ENCODE measurements around the gene HNRNPF.
"Not testable (repeated sequence)": the region's sequence is repeated elsewhere in the genome, so short reads cannot be mapped to it uniquely, and the experiment has no call there.

Gene HNRNPF

GRCh38 chr10:43340101-43340500 is 68.9 kb downstream of the HNRNPF start:
- Histone ChIP-seq H3K27ac (ENCODE audit: low read length) (no peak overlapping the region), H3K4me3 (ENCODE audit: low read length) (no peak overlapping the region), H3K9ac (ENCODE audit: low read length) (no peak overlapping the region), H3K4me1 (ENCODE audit: control insufficient read depth, low read depth, low read length) (peaks cover 9% of the 10 kb centered on the region), H3K36me3 (ENCODE audit: control insufficient read depth, low read depth, low read length) (no peaks in the 10 kb centered on the region), H3K27me3 (ENCODE audit: control insufficient read depth, insufficient read depth, low read length) (peaks cover 17% of the 10 kb centered on the region), H3K9me3 (ENCODE audit: control insufficient read depth, low read depth, low read length) (no peaks in the 10 kb centered on the region)

- peaks cover 17% of the 10 kb centered on the region for H3K27me3 ChIP-seq (ENCODE audit: control insufficient read depth, insufficient read depth, low read length)
- no peak overlapping the region for H3K9ac ChIP-seq (ENCODE audit: low read length)
- peaks cover 9% of the 10 kb centered on the region for H3K4me1 ChIP-seq (ENCODE audit: control insufficient read depth, low read depth, low read length)
- H3K36me3 ChIP-seq (ENCODE audit: control insufficient read depth, low read depth, low read length), result no peaks in the 10 kb centered on the region
- no peaks in the 10 kb centered on the region for H3K9me3 ChIP-seq (ENCODE audit: control insufficient read depth, low read depth, low read length)
- no peak overlapping the region for H3K27ac ChIP-seq (ENCODE audit: low read length)
- H3K4me3 ChIP-seq (ENCODE audit: low read length), result no peak overlapping the region
Observed at GRCh38 chr10:43339136-43339535, 69.8 kb downstream of the HNRNPF start.

- H3K4me3 ChIP-seq (ENCODE audit: low read length), result no peak overlapping the region
- peaks cover 9% of the 10 kb centered on the region for H3K4me1 ChIP-seq (ENCODE audit: control insufficient read depth, low read depth, low read length)
- no peaks in the 10 kb centered on the region for H3K9me3 ChIP-seq (ENCODE audit: control insufficient read depth, low read depth, low read length)
- H3K27me3 ChIP-seq (ENCODE audit: control insufficient read depth, insufficient read depth, low read length), result peaks cover 17% of the 10 kb centered on the region
- H3K36me3 ChIP-seq (ENCODE audit: control insufficient read depth, low read depth, low read length), result no peaks in the 10 kb centered on the region
- H3K27ac ChIP-seq (ENCODE audit: low read length), result no peak overlapping the region
- no peak overlapping the region for H3K9ac ChIP-seq (ENCODE audit: low read length)
Observed at GRCh38 chr10:43338117-43338516, 70.9 kb downstream of the HNRNPF start.

GRCh38 chr10:43337536-43337935 is 71.5 kb downstream of the HNRNPF start:
- not testable (repeated sequence) for H3K27ac ChIP-seq (ENCODE audit: low read length); H3K9ac ChIP-seq (ENCODE audit: low read length); H3K9me3 ChIP-seq (ENCODE audit: control insufficient read depth, low read depth, low read length); H3K4me1 ChIP-seq (ENCODE audit: control insufficient read depth, low read depth, low read length); H3K36me3 ChIP-seq (ENCODE audit: control insufficient read depth, low read depth, low read length); H3K4me3 ChIP-seq (ENCODE audit: low read length)
- peaks cover 17% of the 10 kb centered on the region for H3K27me3 ChIP-seq (ENCODE audit: control insufficient read depth, insufficient read depth, low read length)

- Histone ChIP-seq H3K36me3 (ENCODE audit: control insufficient read depth, low read depth, low read length) (no peaks in the 10 kb centered on the region), H3K9me3 (ENCODE audit: control insufficient read depth, low read depth, low read length) (no peaks in the 10 kb centered on the region), H3K4me1 (ENCODE audit: control insufficient read depth, low read depth, low read length) (peaks cover 9% of the 10 kb centered on the region), H3K27ac (ENCODE audit: low read length) (no peak overlapping the region), H3K9ac (ENCODE audit: low read length) (no peak overlapping the region), H3K4me3 (ENCODE audit: low read length) (no peak overlapping the region), H3K27me3 (ENCODE audit: control insufficient read depth, insufficient read depth, low read length) (peaks cover 17% of the 10 kb centered on the region)
Observed at GRCh38 chr10:43336641-43337318, 72.2 kb downstream of the HNRNPF start.

- Histone ChIP-seq H3K9me3 (ENCODE audit: control insufficient read depth, low read depth, low read length) (no peaks in the 10 kb centered on the region), H3K4me3 (ENCODE audit: low read length) (no peak overlapping the region), H3K36me3 (ENCODE audit: control insufficient read depth, low read depth, low read length) (no peaks in the 10 kb centered on the region), H3K27me3 (ENCODE audit: control insufficient read depth, insufficient read depth, low read length) (peaks cover 17% of the 10 kb centered on the region), H3K4me1 (ENCODE audit: control insufficient read depth, low read depth, low read length) (peaks cover 9% of the 10 kb centered on the region), H3K27ac (ENCODE audit: low read length) (no peak overlapping the region), H3K9ac (ENCODE audit: low read length) (no peak overlapping the region)
Observed at GRCh38 chr10:43336061-43336460, 72.9 kb downstream of the HNRNPF start.

All from iPS-18a (cell line).